ENCODE measurements around the gene AMOTL1.

The AMOTL1 gene

DNA sequence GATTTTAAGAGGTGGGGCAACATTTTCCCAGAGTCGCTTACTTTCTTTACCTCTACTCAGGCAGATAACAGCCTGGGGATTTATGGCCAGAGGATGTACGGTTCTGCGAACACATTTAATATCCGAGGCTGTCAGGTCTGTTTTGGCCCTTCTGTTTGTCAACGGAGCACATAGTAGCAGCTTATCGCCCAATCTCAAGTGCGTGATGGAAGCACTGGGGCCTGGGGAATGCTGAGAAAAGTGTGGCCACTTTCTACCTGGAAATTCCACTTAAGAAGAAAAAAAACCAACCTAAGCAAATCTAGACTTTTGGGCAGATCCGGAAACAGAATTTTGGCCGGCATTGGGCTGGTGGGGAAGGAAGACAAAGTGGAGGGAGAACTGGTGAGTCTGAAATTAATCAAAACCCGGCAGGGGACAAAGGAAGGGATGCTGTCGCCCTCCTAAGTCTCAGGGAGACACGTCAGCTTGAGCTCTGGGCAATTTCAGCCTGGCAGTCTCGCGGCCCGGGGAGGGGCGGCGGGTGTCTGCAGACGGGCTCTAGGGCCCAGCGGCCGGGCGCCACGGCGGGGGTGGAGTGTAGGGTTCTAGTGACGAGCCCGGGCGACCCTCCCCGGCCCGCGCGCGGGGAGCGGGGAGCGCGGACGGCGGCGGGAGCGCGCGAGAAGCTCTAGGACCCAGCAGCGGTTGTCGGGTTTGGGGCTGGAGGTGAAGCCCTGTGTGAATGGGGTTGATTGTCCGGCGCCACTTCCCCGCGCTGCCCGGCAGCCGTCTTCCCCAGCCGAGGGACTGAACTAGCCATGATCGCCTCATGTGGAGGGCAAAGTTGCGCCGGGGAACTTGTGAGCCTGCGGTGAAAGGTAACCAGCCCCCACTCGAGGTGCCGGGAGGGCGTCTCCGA, at the start of gene AMOTL1:
AMOTL1 (plus strand) TSS at position 656 of the 901 bp plus-strand sequence; CDS start at position 812, 156 bp downstream.
- DNase-seq (ENCODE audit: low spot score) = peak; percentile 49

GRCh38 chr11:94719876-94720275, 48.3 kb upstream of the AMOTL1 start:
- no peak for DNase-seq (ENCODE audit: low spot score)

- DNase-seq (ENCODE audit: low spot score) = no peak
Observed at GRCh38 chr11:94721565-94722292, 46.4 kb upstream of the AMOTL1 start.

DNA sequence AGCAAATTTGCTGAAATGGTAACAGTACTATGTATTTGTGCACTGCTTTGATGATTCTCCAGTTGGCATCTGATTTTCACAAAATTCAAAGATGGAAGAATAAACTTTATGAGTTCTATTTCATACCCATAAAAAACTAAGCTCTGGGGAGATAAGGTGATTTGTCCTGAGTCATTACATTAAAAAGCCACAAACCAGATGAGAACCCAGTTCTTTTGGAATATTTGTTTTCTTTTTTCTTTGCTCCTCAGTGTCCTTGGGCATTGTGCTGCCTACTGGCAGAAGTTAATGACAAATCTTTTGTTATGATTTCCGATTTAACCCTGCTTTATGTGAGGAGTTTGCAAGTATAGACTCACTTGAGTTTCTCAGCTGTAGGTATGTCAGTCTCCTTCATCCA, 45.4 kb upstream of the AMOTL1 start:
- no peak for DNase-seq (ENCODE audit: low spot score)

DNA sequence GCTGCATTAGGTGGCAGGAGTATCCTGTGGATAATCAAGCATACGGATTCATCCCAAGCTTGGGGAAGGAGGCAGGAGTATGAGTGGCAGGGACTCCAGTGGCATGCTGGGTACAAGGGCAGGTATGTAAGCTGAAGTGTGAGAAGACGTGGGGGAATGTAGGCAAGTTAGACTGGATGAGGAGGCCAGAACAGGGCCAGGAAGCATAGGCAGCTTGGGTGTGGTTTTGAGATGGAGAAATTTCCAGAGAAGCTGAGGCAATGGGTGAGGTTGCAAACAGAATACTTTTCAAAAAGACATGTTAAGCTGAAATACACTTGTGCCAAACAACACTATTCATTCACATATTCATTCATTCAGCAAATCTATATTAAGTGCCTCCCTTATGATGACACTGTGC, 43.1 kb upstream of the AMOTL1 start:
- DNase-seq (ENCODE audit: low spot score) = no peak

GRCh38 chr11:94727819-94728218, 40.3 kb upstream of the AMOTL1 start:
- DNase-seq (ENCODE audit: low spot score) = no peak

- DNase-seq (ENCODE audit: low spot score) = no peak
Observed at GRCh38 chr11:94728541-94728940, 39.6 kb upstream of the AMOTL1 start.

DNA sequence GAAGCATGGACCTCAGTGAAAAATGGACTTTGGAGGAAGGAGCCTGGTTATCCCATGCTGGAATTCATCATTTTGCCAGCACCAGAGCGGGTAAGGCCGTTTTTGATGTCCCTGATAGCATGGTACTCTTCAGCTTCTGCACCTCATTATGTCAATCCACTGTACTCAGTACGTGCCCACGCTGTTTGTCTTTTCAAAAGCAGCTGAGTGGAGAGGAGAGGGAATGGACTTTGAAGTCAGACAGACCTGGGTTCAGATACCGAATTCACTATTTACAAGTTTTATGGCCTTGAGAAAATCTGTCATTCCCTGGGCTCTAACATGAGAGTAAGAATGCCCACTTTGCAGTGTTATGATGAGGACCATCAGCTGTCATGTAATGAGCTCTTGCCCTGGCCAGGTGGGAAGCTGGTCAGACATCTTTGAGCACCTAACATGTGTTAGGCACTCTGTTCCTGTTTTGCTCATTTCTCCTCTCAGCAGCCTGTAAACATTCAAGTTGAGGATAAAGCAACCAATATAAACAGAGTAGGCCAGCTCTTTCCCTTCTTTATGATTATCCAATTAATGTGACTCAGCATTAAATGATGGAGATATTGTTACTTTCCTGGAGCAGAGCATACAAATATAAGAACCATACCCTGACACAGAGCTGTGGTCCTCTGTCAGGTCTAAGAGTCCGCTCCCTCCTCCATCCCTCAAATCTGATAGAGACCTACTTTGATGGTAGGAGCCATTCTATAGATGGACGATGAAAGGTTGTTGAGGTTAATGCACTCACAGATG, 39.0 kb upstream of the AMOTL1 start:
- DNase-seq (ENCODE audit: low spot score) = no peak

DNA sequence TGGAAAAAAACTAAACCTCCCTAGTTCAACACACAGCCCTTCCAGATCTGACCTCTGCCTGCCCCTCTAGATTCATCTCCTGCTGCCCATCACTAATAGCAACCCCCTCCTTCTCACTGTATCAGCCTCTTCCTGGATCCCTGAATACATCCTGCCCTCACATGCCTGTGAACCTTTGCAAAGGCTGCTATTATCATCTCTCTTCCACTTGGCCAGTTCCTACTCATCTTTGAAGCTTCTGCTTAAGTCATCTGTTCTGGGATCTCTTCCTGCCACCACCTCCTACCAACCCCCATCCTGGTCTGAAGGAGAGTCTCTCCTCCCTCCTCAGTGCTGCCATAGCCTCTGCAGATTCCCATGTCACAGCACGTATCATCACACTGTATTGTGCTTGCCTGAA, 38.0 kb upstream of the AMOTL1 start:
- DNase-seq (ENCODE audit: low spot score) = no peak

DNA sequence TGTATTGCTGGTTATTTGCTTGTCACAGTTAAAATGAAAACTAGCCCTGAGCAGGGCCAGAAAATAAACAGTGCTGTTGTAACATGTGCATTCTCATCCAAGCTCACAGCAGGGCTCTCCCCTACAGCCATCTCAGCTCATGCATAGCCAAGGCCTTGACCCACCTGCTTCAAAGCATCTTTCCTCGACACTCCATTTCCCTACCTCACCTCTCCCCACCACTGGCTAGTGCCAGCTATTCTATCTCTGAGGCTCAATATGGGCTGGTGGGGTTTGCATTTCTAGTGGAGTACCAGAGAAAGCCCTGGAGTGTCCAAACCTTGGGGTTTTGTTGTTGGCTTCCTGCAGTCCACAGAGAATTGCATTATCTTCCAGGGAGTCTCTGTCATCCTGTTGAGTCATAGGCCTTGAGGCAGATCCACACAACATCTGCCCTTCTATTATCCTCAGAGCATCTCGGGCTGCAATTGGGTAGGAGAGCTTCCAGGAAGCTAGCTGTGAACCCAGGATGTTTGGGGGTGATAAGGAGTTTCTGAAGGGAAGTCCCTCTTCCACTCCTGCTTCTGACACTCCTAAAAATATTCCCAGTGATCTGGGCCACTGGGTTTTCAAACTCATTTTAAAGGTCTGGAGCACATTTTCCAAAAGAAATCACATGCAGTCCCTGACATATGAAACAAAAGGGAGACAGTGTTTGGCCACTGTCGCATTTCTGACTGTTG, 36.1 kb upstream of the AMOTL1 start:
- DNase-seq (ENCODE audit: low spot score) = no peak

GRCh38 chr11:94732617-94733281, 35.4 kb upstream of the AMOTL1 start:
- DNase-seq (ENCODE audit: low spot score) = no peak

- DNase-seq (ENCODE audit: low spot score) = no peak
Observed at GRCh38 chr11:94734563-94735275, 33.4 kb upstream of the AMOTL1 start.

DNA sequence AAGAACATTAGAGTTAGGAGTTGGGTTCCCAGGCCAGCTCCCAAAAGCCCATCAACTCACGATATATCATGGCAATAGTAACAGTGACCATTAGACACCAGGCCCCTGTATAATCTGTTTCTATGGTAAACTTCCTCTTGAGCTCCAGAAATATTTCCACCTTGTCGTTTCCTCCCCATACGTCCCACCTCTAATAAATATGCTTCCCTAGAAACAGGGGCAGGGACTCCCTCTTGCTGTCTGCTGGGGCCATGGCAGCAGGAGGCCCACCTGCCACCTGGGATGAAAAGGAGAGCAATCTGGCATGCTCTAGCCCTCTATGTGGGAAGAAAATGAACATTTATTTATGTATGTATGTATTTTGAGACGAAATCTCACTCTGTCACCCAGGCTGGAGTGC, 32.2 kb upstream of the AMOTL1 start:
- no peak for DNase-seq (ENCODE audit: low spot score)

DNA sequence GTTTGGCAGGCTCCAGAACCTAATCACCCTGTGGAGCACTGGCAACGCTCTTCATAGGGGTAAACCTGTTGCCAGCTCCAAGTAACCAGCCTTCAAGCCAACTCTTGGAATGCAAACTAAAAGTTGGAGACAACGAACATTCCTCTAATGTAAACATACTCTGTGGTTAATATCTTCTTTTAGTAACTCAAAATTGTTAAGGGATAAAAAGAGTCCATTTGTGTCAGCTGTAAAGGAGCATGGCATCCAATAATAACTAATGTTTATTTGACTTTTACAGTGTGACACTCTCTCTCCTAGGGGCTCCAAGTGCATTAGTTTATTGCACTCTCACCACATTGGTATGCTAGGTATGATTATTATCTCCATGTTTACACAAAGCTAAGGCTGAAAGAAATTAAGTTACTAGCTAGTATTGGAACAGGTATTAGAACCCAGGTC, 31.0 kb upstream of the AMOTL1 start:
- no peak for DNase-seq (ENCODE audit: low spot score)

- DNase-seq (ENCODE audit: low spot score) = no peak
Observed at GRCh38 chr11:94738746-94739145, 29.4 kb upstream of the AMOTL1 start.

GRCh38 chr11:94739331-94739730, 28.8 kb upstream of the AMOTL1 start:
- DNase-seq (ENCODE audit: low spot score) = no peak

DNA sequence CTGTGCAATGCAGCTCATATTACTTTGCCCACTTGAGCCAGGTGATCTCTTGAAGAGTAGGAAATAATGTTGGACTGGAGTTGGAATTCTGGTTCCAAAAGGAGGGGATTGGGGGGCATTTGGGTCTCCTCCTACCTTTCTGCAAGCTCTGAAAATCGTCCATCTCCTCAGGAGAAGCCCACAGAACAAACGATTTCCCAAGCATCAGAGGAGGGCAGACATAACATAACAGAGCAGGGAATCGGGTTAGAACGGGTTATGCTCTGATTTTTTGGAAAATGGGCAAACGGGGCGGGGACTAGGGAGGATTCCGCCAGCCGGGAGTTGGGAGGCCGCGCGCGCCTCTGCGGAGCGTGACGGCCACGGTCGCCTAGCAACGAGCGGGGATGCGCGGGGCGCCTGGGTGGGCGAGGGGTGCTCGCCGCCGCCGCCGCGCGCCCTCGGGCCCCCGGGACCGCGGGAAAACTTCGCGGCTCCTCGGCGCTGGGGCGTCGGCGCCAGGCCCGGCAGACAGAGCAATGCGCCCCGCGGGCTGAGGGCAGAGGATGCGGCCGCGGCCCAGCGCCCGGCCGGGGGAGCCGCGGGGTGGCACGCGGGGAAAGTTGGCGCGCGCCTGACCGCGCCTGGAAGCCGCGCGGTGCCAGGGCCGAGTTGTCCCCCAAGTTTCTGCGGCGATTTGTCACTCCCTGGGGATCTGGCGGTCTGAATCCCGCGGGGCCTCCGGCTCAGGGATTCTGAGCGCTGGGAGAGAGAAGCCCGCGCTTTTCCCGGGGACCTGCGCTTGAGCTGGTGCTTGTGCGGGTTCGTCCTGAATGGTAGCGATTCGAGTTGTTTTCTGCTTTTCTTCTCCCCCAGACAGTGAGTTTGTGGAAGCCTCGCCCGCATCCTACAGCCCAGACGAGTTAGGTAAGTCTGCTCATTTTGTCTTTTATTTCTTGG, 27.8 kb upstream of the AMOTL1 start:
- DNase-seq (ENCODE audit: low spot score) = no peak

DNA sequence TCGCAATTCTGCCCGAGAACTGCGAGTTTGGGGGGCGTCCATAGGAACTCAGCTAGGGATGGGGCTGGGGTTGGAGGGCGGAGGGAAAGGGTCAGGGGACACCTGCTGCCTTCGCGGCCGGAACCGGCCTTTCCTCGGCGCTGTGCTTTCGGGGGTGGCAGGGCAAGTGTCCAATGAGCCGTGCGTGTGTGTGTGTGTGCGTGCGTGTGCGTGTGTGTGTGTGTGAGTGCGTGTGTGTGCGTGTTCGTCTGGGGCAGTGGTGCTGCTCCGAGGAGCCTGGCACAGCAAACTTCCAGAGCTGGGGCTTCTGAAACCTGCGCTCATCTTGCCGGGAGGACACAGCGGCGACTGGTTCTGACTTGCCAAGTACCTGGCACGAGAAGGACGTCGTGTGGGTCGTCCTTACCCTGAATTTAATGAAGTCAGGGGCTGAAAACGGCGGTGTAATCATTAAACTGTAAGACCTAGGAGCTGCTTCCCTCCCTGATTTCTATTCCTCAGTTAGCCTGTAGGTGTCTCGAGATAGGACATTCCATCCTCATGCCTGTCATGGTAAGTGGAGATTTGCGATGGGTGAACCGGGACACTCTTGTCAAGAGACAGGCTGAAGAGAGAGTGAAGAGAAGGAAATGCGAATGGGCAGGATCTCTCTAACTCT, 27.0 kb upstream of the AMOTL1 start:
- DNase-seq (ENCODE audit: low spot score) = peak; percentile 80

DNA sequence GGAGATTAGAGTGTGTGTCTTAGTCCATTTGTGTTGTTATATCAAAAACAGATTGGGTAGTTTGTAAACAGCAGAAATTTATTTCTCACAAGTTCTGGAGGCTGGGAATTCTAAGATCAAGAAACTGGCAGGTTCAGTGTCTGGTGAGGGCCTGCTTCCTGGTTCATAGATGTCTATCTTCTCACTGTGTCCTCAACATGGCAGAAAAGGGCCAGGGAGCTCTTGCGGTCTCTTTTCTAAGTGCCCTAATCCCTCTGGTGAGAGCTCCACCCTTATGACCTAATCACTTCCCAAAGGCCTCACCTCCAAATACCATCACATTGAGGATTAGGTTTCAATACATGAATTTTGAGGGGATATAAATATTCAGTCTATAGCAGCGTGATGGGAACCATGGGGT, 25.5 kb upstream of the AMOTL1 start:
- no peak for DNase-seq (ENCODE audit: low spot score)

Data from HuH-7.5 (cell line).